HCT116 (cell line): ENCODE measurements around the gene PERCC1. TPM values are rescaled to one million over a fixed set of nuclear protein-coding genes. Genes with fewer than 3 reads are reported as not detected.

Experiments used
- ATAC-seq: fragments of 200-7000 bp; cut with Tn5 transposase; 2 replicates; pipeline ENCODE4 v1.9.1; 2020; ENCODE audit warnings: mild to moderate bottlenecking, moderate library complexity
- BruUV-seq: library from RNA; stranded (reverse); fragments of 400-500 nt; replicated peaks from 2 replicates; lab custom pipeline; 2021; lab: Mats Ljungman, UMichigan
- CTCF ChIA-PET: fragments of 300-600 bp; sonication (Branson Sonifier 250); formaldehyde crosslinking; loops from one replicate; lab custom pipeline; 2021; ENCODE audit warnings: antibody characterized with exemption; lab: Charles Lee
- POLR2A ChIA-PET: fragments of 300-600, 350-600 bp; sonication (Branson Sonifier 250); formaldehyde crosslinking; loops from one replicate; lab custom pipeline; 2021; ENCODE audit warnings: antibody characterized with exemption; lab: Charles Lee
- RAD21 ChIA-PET, 2 experiments: fragments of 300-600 bp; sonication (Branson Sonifier 250); formaldehyde crosslinking; loops; one replicate each; lab custom pipeline; 2023; ENCODE audit warnings: low total read pairs in 2 of 2; ENCODE audit not compliant: uncharacterized antibody in 2 of 2, unreplicated experiment in 2 of 2, low non-redundant PET in 1 of 2; lab: Charles Lee
- DNase-seq: peaks from one replicate; pipeline ENCODE4 v3.0.0-alpha.2; 2010; ENCODE audit warnings: low read depth, low spot score
- H2AFZ ChIP-seq: fragments of 200-600 bp; shearing (Covaris generic), sonication (generic); 2 replicates; pipeline ENCODE4 v1.6.1; 2017; ENCODE audit warnings: low read depth, mixed run types, mixed read lengths, antibody characterized with exemption, low read length; ENCODE audit not compliant: poor library complexity, severe bottlenecking
- H3K27ac ChIP-seq: 2 replicates; pipeline ENCODE4 v1.5.1; 2012; ENCODE audit warnings: low read depth, low read length
- H3K27me3 ChIP-seq: fragments of 200-600 bp; sonication (generic); 2 replicates; pipeline ENCODE4 v1.6.1; 2016; ENCODE audit warnings: mixed run types, low read length, mixed read lengths; ENCODE audit not compliant: insufficient read depth
- H3K36me3 ChIP-seq, 2 experiments: fragments of 200-500 bp in 1 of 2; fragments of 200-600 bp in 1 of 2; sonication (Bioruptor generic) in 1 of 2; sonication (generic) in 1 of 2; 2 replicates each; pipeline versions ENCODE4 v1.5.1 to v1.6.1; 2014 to 2016; ENCODE audit warnings: low read length in 2 of 2, inconsistent platforms in 1 of 2, mixed read lengths in 1 of 2, mixed run types in 1 of 2; ENCODE audit not compliant: insufficient read depth in 2 of 2, control insufficient read depth in 1 of 2
- H3K4me1 ChIP-seq, 2 experiments: fragments of 200-600 bp in 1 of 2; sonication (generic) in 1 of 2; 2 replicates each; pipeline versions ENCODE4 v1.5.1 to v1.6.1; 2012 to 2017; ENCODE audit warnings: low read length in 2 of 2, inconsistent platforms in 1 of 2, mild to moderate bottlenecking in 1 of 2, mixed read lengths in 1 of 2, mixed run types in 1 of 2, moderate library complexity in 1 of 2; ENCODE audit not compliant: insufficient read depth in 2 of 2, control insufficient read depth in 1 of 2
- H3K4me2 ChIP-seq: fragments of 200-600 bp; sonication (generic); 2 replicates; pipeline ENCODE4 v1.6.1; 2017; ENCODE audit warnings: mixed run types, low read length, mixed read lengths
- H3K4me3 ChIP-seq, 2 experiments: fragments of 200-600 bp in 1 of 2; sonication (generic) in 1 of 2; replicated peaks in 1 of 2; 2 replicates each; pipeline ENCODE4 v1.5.1; 2011 to 2016; ENCODE audit warnings: low read length in 2 of 2, control low read depth in 1 of 2, low read depth in 1 of 2, mild to moderate bottlenecking in 1 of 2, mixed read lengths in 1 of 2, mixed run types in 1 of 2
- H3K79me2 ChIP-seq: fragments of 200-600 bp; sonication (generic); 2 replicates; pipeline ENCODE4 v1.6.1; 2017; ENCODE audit warnings: mild to moderate bottlenecking, mixed run types, low read length, moderate library complexity, mixed read lengths; ENCODE audit not compliant: insufficient read depth
- H3K9ac ChIP-seq: fragments of 200-600 bp; sonication (generic); 2 replicates; pipeline ENCODE4 v1.6.1; 2016; ENCODE audit warnings: low read length, mixed read lengths
- H3K9me2 ChIP-seq: fragments of 200-600 bp; sonication (generic), shearing (Covaris generic); 2 replicates; pipeline ENCODE4 v1.6.1; 2017; ENCODE audit warnings: mixed run types, mild to moderate bottlenecking, moderate library complexity; ENCODE audit not compliant: insufficient read depth
- H3K9me3 ChIP-seq, 2 experiments: fragments of 200-500 bp in 1 of 2; fragments of 200-600 bp in 1 of 2; sonication (Bioruptor generic) in 1 of 2; sonication (generic) in 1 of 2; 2 replicates each; pipeline ENCODE4 v1.6.1; 2014 to 2017; ENCODE audit warnings: low read length in 2 of 2, mixed read lengths in 2 of 2, inconsistent platforms in 1 of 2, low read depth in 1 of 2, mild to moderate bottlenecking in 1 of 2, mixed run types in 1 of 2, moderate library complexity in 1 of 2; ENCODE audit not compliant: control insufficient read depth in 1 of 2, insufficient read depth in 1 of 2
- H4K20me1 ChIP-seq: fragments of 200-600 bp; sonication (generic), shearing (Covaris generic); 2 replicates; pipeline ENCODE4 v1.6.1; 2017; ENCODE audit warnings: mixed run types, mild to moderate bottlenecking, moderate library complexity; ENCODE audit not compliant: insufficient read depth
- ATF3 ChIP-seq: IDR thresholded peaks from 2 replicates; pipeline ENCODE4 v1.6.1; 2012
- ELF1 ChIP-seq: IDR thresholded peaks from 2 replicates; pipeline ENCODE4 v1.6.1; 2012; ENCODE audit warnings: low read depth, borderline replicate concordance
- FOSL1 ChIP-seq: IDR thresholded peaks from 2 replicates; pipeline ENCODE4 v1.6.1; 2012; ENCODE audit warnings: low read depth
- POLR2A ChIP-seq: IDR thresholded peaks from 2 replicates; pipeline ENCODE4 v1.7.0; 2011; ENCODE audit warnings: borderline replicate concordance; ENCODE audit not compliant: insufficient read depth, insufficient read length; ENCODE audit errors: extremely low read depth
- POLR2AphosphoS5 ChIP-seq: IDR thresholded peaks from 2 replicates; pipeline ENCODE4 v1.6.1; 2011; ENCODE audit warnings: mild to moderate bottlenecking, low read depth, low read length, moderate library complexity
- RAD21 ChIP-seq: IDR thresholded peaks from 2 replicates; pipeline ENCODE4 v1.6.1; 2012; ENCODE audit warnings: low read depth, mild to moderate bottlenecking
- REST ChIP-seq: IDR thresholded peaks from 2 replicates; pipeline ENCODE4 v1.6.1; 2012; ENCODE audit warnings: low read depth
- ZBTB33 ChIP-seq: IDR thresholded peaks from 2 replicates; pipeline ENCODE4 v1.6.1; 2011; ENCODE audit warnings: mild to moderate bottlenecking, low read length, moderate library complexity; ENCODE audit not compliant: insufficient replicate concordance; ENCODE audit errors: extremely low read depth
- intact Hi-C: fragments of 100-400 bp; cut with micrococcal nuclease; formaldehyde crosslinking; loops from 2 replicates; pipeline ENCODE4 v1.10.0; 2022
- total RNA-seq: library from RNA; stranded (reverse); gene quantifications from one replicate; pipeline ENCODE4 v1.2.1, GENCODE V29; 2021; ENCODE audit not compliant: unreplicated experiment

PERCC1 gene
- total RNA-seq, 1 experiment from 2014 or later = not detected

- RAD21 ChIA-PET = interaction anchor here in 1 of 2 experiments (0.7 kb wide), 1 partner anchor 30 kb away, joined by 3 read pairs; no protein-coding TSS in a partner anchor
- no peak overlapping the region for H3K27ac ChIP-seq
- no TSS peak for BruUV-seq
- DNase-seq = no peak
- no peaks in the 10 kb centered on the region for H3K36me3 ChIP-seq
- POLR2A ChIA-PET = no interaction called here
- H3K79me2 ChIP-seq = peaks cover 6% of the 10 kb centered on the region
- TF ChIP-seq FOSL1 = no peak
- no peak for TF ChIP-seq RAD21
- no peak for TF ChIP-seq POLR2AphosphoS5
- no peak for TF ChIP-seq REST
- no peak for TF ChIP-seq ELF1
- no peak for TF ChIP-seq ZBTB33
- TF ChIP-seq ATF3 = no peak
- no peak for TF ChIP-seq POLR2A
- TF ChIP-seq, all 23 proteins: peak for 0
- Histone ChIP-seq H3K27me3 (no peaks in the 10 kb centered on the region), H3K4me1 (peaks cover 14 to 37% of the 10 kb centered on the region in 2 experiments), H4K20me1 (no peaks in the 10 kb centered on the region), H3K4me3 (no peak overlapping the region), H3K9ac (no peak overlapping the region), H3K9me3 (no peaks in the 10 kb centered on the region), H2AFZ (no peak overlapping the region), H3K9me2 (no peaks in the 10 kb centered on the region), H3K4me2 (no peak overlapping the region)
- CTCF ChIA-PET = interaction anchor here (1.3 kb wide), 1 partner anchor 49 kb away, joined by 5 read pairs; no protein-coding TSS in a partner anchor
- no peak for ATAC-seq
- intact Hi-C loops = loop anchor here (10.0 kb wide), 1 partner anchor 48 kb away; no protein-coding TSS in a partner anchor
Measured at GRCh38 chr16:1412847-1413246, 18.0 kb upstream of the PERCC1 start.
